Skin epidermis (tissue), 12 donors: ENCODE data around the gene HOXD9.

Experiments used
- H3K27ac ChIP-seq, 21 experiments: fragments of 200-600 bp; sonication (generic) in 11 of 21; one replicate each; pipeline ENCODE4 v1.5.0; 2020; ENCODE audit warnings: mild to moderate bottlenecking in 3 of 21, inconsistent platforms in 2 of 21, moderate library complexity in 2 of 21
- H3K4me3 ChIP-seq, 7 experiments: fragments of 200-600 bp; sonication (generic) in 2 of 7; one replicate each; pipeline ENCODE4 v1.5.0; 2020; ENCODE audit warnings: inconsistent platforms in 2 of 7, mild to moderate bottlenecking in 2 of 7, moderate library complexity in 1 of 7

HOXD9 gene

DNA sequence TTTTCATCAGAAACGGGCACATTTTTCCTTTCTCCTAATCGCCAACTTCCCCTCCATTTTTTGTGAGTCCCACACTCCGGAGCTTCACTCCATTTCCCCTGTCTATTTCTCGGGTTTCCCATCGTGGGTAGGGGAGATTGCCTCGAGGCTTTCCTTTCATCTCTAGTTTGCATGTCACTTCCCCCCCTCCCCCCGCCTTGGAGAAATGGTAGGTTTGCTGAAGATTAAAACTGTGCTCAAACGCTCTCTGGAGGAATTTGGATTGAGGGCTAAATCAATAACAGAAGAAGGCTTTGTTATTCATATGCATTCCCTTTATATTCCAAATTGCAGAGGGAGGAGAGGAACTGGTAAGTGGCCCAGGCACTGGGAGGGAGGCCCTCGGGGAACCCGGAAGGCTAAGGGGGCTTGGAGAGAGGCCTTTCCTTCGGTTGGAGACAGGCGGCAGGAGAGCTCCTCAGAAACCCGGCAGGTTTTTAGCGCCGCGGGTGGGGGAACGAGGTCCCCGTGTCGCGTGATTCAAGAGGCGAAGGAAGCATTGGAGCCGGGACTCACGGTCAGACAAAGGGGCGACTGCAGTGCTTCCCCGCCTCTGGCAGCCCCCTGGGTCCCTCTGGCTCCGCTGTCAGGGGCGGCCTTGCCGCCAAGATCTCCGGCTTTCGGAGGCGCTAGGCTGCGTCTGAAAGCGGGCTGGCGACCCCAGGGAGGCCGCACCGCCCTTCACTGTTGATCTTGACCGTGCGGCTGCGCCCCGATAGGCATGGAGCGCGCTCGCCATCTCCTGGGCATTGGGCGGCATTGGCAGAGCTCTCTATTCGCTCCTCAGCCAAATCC, 25.3 kb upstream of the HOXD9 start:
- peak overlapping the region in 4 of 21 experiments; percentile 11 to 82 (median 50) for H3K27ac ChIP-seq
- peak overlapping the region; percentile 18 to 37 (median 26) for H3K4me3 ChIP-seq

DNA sequence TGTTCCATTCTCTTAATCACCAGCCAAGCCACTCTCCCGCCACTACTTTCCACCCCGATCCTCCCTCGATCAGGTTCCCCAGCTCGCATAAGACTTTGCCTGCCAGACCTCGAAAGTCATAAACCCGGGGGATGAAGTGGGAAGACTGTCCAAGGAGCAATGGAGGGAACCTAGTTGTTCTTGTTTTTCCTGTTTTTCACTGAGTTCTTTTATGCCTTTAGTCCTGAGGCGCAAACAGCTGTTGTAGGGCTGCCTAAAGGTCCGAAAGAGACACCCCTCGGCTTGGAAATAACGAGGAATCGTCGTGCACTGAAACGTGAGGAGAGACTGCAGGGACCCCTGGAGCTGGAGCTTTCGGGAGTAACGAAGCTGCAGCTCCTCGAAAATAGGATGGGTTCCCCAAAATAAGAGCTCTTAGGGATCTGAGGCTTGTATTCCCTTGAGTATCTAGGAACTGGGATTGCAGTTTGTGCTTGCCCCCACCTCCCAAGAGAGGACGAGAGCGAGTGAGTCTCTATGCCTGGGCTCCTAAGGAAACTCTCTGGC, 24.6 kb upstream of the HOXD9 start:
- Histone ChIP-seq H3K27ac (peak overlapping the region in 1 of 21 experiments; percentile 82), H3K4me3 (peak overlapping the region in 4 of 7 experiments; percentile 18 to 37 (median 26))

DNA sequence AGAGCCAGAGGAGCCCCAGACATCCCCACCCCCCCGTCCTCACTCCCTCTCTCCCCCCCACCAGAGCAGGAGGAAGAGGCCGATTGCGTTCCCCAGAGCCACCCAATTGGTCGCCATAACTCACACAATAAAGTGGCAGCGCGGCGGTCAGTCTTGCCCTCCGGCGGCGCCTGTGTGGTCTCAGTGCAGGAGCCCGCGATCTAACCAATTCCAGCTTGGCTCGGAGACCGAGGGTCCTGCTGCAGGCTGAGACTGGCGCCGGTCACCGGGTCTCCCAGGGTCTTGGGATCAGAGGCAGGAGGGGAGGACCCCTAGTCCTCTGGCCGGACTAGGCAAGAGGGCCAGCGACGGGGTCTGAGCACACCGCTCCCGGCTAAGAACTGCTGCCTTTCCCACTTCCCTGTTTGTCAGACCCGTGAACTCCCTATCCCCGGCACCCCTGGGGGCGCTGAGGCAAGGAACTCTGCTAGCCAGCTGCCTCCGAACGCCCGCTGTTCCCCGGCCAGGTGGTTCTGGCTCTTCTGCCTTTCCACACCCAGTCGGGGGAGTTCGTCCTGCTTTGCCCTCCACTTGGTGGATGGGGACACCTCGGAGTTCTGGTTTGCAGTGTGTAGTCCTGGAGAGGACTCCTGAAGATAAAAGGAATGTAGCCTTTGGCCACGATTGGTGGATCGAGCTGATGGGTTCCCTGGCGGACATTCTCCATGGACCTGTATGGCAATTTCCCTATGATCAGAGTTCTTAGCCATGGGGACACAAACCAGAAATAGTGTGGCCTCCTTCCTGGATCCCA, 24.0 kb upstream of the HOXD9 start:
- Histone ChIP-seq H3K4me3 (peak overlapping the region in 1 of 7 experiments; percentile 37), H3K27ac (no peak overlapping the region)

DNA sequence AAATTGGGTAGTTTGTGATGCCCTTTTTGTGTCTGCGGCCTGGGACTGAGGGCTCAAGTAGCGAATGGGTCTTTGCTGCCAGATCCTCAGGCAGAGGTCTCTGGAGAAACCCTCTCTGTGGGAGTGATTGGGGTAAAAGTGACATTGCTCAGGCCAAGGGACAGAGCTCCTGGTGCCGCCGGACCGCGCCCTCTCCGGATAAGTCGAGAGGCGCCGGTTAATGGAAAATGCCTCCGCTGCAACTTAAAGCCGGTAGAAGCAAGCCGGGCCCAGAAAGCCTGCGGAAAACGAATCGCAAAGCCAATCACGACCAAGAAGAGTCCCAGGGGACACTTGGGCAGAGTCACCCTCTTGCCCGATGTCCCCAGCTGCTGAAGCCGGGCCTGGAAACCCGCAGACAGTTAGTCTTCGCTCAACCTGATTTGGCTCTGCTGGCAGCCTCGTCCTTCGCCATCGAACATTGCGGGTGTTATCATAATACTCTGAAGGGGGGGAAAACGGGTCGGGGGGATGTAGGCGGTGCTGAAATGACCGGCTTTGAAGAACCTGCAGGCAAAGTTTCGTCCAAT, 23.3 kb upstream of the HOXD9 start:
- no peak overlapping the region for H3K27ac ChIP-seq
- H3K4me3 ChIP-seq: no peak overlapping the region

DNA sequence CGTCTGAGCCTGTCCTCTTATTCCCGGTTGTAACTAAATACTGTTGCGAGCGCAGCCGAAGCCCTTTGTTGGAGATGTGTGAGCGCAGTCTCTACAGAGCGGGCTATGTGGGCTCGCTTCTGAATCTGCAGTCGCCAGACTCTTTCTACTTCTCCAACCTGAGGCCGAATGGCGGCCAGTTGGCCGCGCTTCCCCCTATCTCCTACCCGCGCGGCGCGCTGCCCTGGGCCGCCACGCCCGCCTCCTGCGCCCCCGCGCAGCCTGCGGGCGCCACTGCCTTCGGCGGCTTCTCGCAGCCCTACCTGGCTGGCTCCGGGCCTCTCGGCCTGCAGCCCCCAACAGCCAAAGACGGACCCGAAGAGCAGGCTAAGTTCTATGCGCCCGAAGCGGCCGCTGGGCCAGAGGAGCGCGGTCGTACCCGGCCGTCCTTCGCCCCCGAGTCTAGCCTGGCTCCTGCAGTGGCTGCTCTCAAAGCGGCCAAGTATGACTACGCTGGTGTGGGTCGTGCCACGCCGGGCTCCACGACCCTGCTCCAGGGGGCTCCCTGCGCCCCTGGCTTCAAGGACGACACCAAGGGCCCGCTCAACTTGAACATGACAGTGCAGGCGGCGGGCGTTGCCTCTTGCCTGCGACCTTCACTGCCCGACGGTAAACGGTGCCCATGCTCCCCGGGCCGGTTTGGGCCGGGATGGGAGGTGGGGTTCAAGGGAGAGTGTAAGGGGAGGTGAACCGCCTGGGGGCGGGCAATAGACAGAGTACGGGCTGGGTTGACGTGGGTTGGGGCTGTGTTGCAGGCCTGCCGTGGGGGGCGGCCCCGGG, 22.6 kb upstream of the HOXD9 start, which contains the start of gene HOXD12:
TSS of gene HOXD12 (plus strand) at position 68 of the 819 bp plus-strand sequence. CDS start at position 75, 7 bp downstream.
- Histone ChIP-seq H3K27ac (no peak within 1 kb of the TSS), H3K4me3 (no peak within 1 kb of the TSS)

DNA sequence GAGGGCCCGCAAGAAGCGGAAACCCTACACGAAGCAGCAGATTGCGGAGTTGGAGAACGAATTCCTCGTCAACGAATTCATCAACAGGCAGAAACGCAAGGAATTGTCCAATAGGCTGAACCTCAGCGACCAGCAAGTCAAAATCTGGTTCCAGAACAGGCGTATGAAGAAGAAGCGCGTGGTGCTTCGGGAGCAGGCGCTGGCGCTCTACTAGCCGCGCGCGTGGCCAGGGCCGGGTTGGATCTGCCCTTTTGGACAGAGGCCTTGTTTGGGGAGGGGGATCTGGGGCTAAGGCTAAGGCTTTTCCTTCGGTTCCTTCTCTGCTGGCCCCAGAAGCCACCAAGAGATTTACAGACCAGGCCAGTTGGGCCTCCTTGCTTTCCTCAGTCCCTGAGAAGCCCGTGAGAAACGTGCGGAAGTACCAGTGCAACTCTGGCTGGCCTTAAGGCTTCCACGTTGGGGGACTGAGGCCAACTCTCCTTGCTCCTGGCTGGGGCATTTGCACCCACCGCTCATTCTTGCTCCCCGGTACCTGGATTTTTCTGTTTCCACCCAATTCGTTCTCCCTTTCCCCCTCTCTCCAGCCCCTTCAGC, 21.9 kb upstream of the HOXD9 start:
- Histone ChIP-seq H3K4me3 (no peak overlapping the region), H3K27ac (no peak overlapping the region)

DNA sequence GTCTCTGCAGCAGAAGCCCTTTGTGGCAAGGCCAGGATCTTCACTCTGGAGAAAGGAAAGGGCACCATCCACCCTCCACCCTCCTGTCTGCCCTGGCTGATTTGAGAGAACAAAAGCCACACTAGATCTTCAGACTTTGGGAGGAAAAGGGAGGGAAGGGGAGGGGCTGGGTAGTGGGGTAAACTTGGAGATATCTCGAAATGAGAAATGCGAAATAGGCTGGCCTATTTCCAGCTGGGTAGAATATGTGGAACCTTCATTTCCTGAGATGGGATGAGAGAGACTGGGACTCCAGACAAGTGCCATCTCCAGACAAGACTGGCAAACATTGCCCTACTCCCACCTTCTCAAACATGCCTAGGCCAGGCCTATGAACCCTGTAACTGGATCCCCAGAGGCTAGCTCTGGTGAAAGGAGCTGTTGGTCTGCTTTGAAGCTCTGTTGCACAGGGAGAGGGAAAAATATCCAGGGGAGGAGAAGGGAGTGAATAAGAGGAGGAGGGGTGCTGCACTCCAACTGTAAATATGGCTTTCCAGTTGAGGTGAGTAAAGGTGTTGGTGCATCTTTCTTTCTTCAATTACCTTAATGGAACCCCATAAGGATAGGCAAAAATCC, 21.2 kb upstream of the HOXD9 start:
- Histone ChIP-seq H3K27ac (no peak overlapping the region), H3K4me3 (no peak overlapping the region)

DNA sequence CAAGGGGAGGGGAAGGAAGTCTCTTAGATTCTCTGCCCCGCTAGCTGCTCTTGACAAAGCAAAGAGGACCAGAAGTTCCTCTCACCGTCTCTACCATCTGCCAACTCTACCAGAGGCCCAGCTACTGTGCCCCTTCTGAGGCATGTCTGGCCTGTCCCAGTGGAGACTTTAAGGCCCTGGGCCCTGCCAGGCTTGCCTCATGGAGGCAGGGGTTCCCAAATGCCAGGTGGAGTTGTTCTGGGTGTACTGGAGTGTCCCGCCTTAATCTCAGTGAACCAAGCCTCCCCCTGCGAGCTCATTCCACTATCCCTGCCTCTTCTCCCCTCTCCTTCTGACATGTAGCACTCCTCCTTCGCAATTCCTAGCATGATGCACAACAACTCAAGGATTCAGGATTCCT, 20.7 kb upstream of the HOXD9 start:
- Histone ChIP-seq H3K27ac (no peak overlapping the region), H3K4me3 (no peak overlapping the region)

DNA sequence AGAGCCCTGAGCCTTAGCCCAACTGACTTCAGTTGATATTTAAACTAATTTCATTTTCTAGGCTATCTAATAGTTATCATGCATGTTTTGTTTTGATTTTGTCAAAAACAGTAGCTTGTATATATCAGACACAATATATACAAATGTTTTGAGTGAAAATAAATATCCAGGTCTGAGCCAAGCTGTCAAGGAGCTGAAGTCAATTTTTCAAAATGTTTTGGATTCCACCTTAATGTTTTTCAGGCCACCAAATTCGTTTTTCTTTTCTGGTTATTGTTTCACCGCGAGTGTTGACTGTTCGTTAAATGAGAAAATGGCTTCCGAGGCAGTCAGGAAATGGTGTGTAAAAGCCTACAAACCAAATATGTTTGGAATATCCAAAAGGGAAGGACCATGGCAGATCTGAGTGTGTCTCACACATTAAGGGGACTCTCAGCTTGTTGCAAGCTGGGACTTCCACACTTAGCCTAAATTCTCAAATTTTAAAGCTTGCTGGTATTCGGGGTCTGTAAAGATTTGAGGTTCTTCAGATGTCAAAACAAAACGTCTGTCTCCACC, 20.1 kb upstream of the HOXD9 start:
- Histone ChIP-seq H3K27ac (no peak overlapping the region), H3K4me3 (no peak overlapping the region)

DNA sequence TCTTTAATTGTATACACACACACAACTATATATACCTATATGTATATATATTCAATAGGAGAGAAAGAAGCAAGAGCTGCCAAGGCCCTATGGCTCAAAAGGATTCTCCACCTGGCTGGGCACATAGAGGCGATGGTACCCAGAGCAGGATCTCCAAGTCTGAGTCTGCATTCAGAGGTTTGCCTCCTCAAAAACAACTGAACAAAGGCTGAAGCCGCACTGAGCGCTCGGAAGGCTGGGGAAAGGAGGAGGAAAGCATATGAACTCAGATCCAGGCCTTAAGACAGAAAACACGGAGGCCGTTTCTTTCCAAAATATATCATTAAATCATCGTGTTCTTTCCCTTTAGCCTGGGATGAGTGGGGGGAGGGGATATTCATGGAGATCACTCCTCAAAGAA, 19.3 kb upstream of the HOXD9 start:
- H3K27ac ChIP-seq: peak overlapping the region in 2 of 21 experiments; percentile 82 to 88

DNA sequence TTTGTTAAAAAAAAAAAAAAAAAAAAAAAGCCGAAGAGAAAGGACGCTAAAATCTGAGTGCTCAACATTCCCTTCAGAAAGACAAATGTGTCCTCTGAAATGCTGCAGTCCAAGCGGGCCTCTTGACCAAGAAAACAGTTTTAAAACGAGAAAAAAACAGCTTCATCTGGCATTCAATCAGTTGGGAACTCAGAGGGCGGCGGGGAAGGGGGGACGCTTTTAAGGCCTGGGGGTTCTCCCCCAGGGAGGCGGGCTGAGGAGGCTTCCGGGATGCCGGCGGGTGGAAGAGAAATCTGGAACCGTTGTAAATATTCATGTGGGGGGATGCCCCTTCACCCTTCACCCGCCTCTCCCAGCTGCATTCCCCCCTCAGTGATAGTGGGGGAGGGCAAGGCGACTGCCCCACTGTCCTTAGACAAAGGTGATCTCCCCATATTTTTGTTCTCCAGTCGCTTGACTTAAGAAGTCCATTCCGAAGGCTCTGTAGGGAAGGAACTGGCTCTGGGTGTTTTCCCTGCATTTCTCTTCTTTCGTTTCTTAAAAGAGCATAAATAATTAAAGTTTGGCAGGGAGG, 18.7 kb upstream of the HOXD9 start:
- peak overlapping the region in 3 of 21 experiments; percentile 42 to 88 (median 82) for H3K27ac ChIP-seq
- H3K4me3 ChIP-seq: peak overlapping the region in 1 of 7 experiments; percentile 39

More for the DNA sequence above, 19.3 kb upstream of the HOXD9 start:
- no peak overlapping the region for H3K4me3 ChIP-seq

DNA sequence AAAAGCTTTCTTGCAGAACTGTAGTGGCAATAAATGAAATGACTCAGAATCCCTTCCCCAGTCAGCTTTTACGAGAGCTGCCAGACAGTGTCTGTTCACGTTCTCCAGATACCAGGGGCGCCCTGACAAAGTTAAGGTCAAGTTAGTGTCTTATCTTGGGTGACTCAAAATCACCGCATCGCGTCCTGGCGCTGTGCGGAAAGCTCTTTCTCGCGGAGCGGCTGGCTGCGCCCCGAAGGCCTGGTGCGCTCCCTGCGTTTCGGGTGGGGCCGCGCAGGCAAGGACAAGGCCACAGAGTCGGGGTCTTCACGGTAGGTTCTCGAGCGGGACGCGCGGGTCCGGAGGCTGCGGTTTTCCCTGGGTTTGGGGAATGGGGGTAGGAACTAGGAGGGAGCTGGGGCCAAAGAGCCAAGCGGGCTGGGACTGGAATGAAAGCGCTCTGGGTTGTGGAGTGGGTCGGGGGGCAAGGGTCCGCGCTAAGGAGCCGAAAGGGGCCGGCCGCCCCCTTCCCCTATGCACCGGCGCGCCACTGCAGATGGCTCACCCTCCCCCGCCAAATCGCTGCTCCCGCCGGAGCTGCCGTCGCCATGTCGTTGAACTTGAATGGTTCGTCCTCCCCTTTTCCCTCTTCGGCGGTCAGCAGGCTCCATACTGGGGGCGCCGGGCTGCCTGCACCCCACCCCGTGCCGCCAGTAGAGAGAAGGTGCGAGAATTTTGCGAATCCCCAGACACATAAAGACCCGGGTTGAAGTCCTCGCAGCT, 18.0 kb upstream of the HOXD9 start:
- H3K27ac ChIP-seq: peak overlapping the region in 4 of 21 experiments; percentile 55 to 88 (median 81)
- peak overlapping the region in 3 of 7 experiments; percentile 11 to 39 (median 13) for H3K4me3 ChIP-seq

DNA sequence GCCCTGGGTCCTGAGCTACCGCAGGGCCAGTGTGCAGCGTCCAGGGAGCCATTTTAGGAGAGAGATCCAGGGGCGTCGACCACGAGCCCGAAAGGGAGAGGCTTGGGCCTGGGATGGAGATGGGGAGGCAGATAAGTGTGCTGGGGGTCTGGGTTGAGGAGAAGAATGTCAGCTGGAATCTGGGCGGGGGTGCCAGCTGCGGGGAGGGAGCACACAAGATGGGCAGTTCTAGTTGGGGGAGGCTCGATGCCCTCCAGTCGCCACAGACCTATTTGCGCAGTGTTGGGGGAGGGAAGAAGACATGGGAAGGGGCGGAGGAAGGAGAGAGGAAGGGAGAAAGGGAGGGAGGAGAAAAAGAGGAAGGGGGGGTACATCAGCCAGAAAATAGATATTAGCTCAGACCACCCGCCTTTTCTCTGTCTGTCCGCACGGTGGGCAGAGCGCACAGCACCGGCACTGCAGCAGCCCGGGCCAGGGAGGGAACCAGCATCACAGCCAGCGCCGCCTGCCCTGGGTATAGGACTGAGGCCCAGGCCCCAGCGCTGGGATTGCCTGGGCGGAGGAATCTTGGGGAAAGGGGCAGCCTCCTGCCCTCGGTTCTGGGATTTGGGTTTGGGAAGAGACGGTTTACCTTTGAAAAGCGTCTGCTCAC, 17.3 kb upstream of the HOXD9 start:
- peak overlapping the region in 2 of 7 experiments; percentile 13 to 39 for H3K4me3 ChIP-seq
- H3K27ac ChIP-seq: peak overlapping the region in 4 of 21 experiments; percentile 70 to 88 (median 81)

DNA sequence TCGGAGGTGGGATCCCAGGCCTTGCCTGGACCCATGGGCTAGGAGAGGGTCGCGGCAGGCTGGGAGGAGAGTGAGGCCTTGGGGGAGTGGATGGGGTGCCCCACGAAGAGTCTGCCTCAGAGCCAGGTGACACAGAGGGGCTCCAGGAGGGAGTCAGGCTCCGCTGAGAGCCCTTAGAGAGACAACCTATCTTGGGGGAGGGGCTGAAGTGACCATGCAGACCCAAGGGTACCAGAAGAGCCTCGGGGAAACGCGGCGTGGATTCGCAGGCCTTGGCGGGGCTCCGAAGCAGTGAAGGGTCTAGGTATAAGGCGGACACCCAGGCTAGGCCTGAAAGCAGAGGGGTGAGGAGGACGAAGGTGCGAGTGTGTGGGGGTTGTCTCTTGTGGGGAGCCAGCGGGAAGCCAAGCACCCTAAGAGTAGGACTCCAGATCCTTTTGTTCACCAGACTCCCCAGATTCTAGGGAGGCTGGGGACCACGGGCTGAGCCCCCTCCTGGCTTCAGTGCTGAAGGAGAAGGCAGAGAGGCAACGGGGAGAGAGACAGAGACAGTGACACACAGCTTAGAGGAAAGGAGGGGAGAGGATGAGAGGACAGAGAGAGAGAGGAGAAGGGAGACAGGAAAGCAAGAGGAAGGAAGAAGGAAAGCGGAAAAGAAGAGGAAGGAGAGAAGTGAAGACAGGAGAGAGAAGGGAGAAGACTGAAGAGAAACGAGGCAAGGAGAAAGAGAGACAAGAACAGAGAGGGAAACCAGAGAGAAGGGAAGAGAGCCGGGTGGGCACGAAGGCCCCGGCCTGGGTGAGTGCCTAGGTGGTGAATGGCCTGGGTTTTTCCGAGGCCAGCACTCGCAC, 16.6 kb upstream of the HOXD9 start:
- peak overlapping the region in 4 of 21 experiments; percentile 36 to 80 (median 73) for H3K27ac ChIP-seq

More for the DNA sequence above, 16.6 kb upstream of the HOXD9 start:
- H3K4me3 ChIP-seq: peak overlapping the region in 2 of 7 experiments; percentile 39 to 45
